NB4 (cell line): ENCODE measurements around the gene DSCAML1.

Experiments
- CTCF ChIP-seq: IDR thresholded peaks from one replicate; pipeline ENCODE4 v1.5.1; 2012; ENCODE audit warnings: low read depth, low read length
- MAX ChIP-seq: IDR thresholded peaks from 2 replicates; pipeline ENCODE4 v1.6.1; 2011; ENCODE audit warnings: low read depth, low read length

- TF ChIP-seq CTCF, result no peak
- TF ChIP-seq MAX, result no peak
Observed at GRCh38 chr11:117579161-117579560, 217.9 kb downstream of the DSCAML1 start.
